ENCODE data around the gene WHAMM. TPM values are rescaled to one million over a fixed set of nuclear protein-coding genes. Genes with fewer than 3 reads are reported as not detected.
A peak's percentile ranks its signal among the peaks of the same experiment; 100 is the strongest.

The WHAMM gene
- total RNA-seq, 1 donor from 2014 or later: 9.6 TPM

GRCh38 chr15:82881747-82882146, 72.3 kb downstream of the WHAMM start:
- Mint-ChIP-seq H3K4me1 (ENCODE audit: unreplicated experiment) (no peaks in the 10 kb centered on the region), H3K9me3 (ENCODE audit: unreplicated experiment) (no peaks in the 10 kb centered on the region), H3K27ac (ENCODE audit: unreplicated experiment) (no peak overlapping the region)

GRCh38 chr15:82882273-82882928, 73.0 kb downstream of the WHAMM start:
- no peak overlapping the region for H3K27ac Mint-ChIP-seq (ENCODE audit: unreplicated experiment)
- peak; percentile 59 for DNase-seq (ENCODE audit: extremely low spot score, unreplicated experiment)
- TF ChIP-seq, protein P1, sequence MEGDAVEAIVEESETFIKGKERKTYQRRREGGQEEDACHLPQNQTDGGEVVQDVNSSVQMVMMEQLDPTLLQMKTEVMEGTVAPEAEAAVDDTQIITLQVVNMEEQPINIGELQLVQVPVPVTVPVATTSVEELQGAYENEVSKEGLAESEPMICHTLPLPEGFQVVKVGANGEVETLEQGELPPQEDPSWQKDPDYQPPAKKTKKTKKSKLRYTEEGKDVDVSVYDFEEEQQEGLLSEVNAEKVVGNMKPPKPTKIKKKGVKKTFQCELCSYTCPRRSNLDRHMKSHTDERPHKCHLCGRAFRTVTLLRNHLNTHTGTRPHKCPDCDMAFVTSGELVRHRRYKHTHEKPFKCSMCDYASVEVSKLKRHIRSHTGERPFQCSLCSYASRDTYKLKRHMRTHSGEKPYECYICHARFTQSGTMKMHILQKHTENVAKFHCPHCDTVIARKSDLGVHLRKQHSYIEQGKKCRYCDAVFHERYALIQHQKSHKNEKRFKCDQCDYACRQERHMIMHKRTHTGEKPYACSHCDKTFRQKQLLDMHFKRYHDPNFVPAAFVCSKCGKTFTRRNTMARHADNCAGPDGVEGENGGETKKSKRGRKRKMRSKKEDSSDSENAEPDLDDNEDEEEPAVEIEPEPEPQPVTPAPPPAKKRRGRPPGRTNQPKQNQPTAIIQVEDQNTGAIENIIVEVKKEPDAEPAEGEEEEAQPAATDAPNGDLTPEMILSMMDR (IDR thresholded peaks at IDR 0.05): no peak
- no peaks in the 10 kb centered on the region for H3K27me3 Mint-ChIP-seq (ENCODE audit: unreplicated experiment)
- no peaks in the 10 kb centered on the region for H3K36me3 Mint-ChIP-seq (ENCODE audit: unreplicated experiment)
- no peaks in the 10 kb centered on the region for H3K9me3 Mint-ChIP-seq (ENCODE audit: unreplicated experiment)
- H3K4me3 Mint-ChIP-seq (ENCODE audit: unreplicated experiment): no peak overlapping the region
- H3K4me1 Mint-ChIP-seq (ENCODE audit: unreplicated experiment): no peaks in the 10 kb centered on the region

More at GRCh38 chr15:82881747-82882146, 72.3 kb downstream of the WHAMM start:
- DNase-seq (ENCODE audit: extremely low spot score, unreplicated experiment): peak; percentile 2
- TF ChIP-seq, protein P1 (IDR thresholded peaks at IDR 0.05): no peak
- no peaks in the 10 kb centered on the region for H3K27me3 Mint-ChIP-seq (ENCODE audit: unreplicated experiment)
- no peaks in the 10 kb centered on the region for H3K36me3 Mint-ChIP-seq (ENCODE audit: unreplicated experiment)
- H3K4me3 Mint-ChIP-seq (ENCODE audit: unreplicated experiment): no peak overlapping the region

Other genes with a start within 250 kb of the WHAMM start
- gene CPEB1, start 162.3 kb upstream of the WHAMM start, total RNA-seq: 0.13 and 0.65 TPM in 2 replicates
- 0.51 TPM in 1 of 2 replicates, not detected in the other for gene AP3B2, start 99.8 kb upstream of the WHAMM start, total RNA-seq
- not detected in 2 replicates for gene FSD2, start 3.6 kb upstream of the WHAMM start, total RNA-seq
- 3.2 and 6.3 TPM in 2 replicates for gene HOMER2, start 143.1 kb downstream of the WHAMM start, total RNA-seq
- 19.7 and 23.8 TPM in 2 replicates for gene RAMAC, start 176.6 kb downstream of the WHAMM start, total RNA-seq
- 22.2 and 24.5 TPM in 2 replicates for gene C15orf40, start 202.0 kb downstream of the WHAMM start, total RNA-seq

All from osteocyte (in vitro differentiated cells).